CD4-positive, alpha-beta memory T cell (primary cell): ENCODE data around the gene COL9A2. TPM values are rescaled to one million over a fixed set of nuclear protein-coding genes. Genes with fewer than 3 reads are reported as not detected.
"Not testable (repeated sequence)": the region's sequence is repeated elsewhere in the genome, so short reads cannot be mapped to it uniquely, and the experiment has no call there.

ENCODE experiments used
- CTCF ChIA-PET: fragments of 350-600 bp; sonication (Branson Sonifier 250); formaldehyde crosslinking; loops from one replicate; lab custom pipeline; 2021; ENCODE audit warnings: inconsistent platforms; ENCODE audit not compliant: partially characterized antibody; lab: Charles Lee
- POLR2A ChIA-PET: fragments of 350-600 bp; sonication (Branson Sonifier 250); formaldehyde crosslinking; loops from one replicate; lab custom pipeline; 2021; ENCODE audit not compliant: partially characterized antibody; lab: Charles Lee
- DNase-seq, 5 donors: peaks; one replicate each; pipeline versions ENCODE4 v3.0.0 to v3.0.0-alpha.2; 2020 to 2022; ENCODE audit warnings: mixed read lengths in 1 of 5
- H3K27ac ChIP-seq: one replicate; pipeline ENCODE4 v1.7.0; 2013; ENCODE audit warnings: low read depth, low read length
- H3K27me3 ChIP-seq: 2 replicates; pipeline ENCODE4 v1.7.0; 2013; ENCODE audit warnings: mild to moderate bottlenecking, low read length, moderate library complexity; ENCODE audit not compliant: insufficient read depth
- H3K36me3 ChIP-seq: 2 replicates; pipeline ENCODE4 v1.7.0; 2013; ENCODE audit warnings: mild to moderate bottlenecking, low read length, moderate library complexity; ENCODE audit not compliant: insufficient read depth
- H3K4me1 ChIP-seq: 2 replicates; pipeline ENCODE4 v1.7.0; 2013; ENCODE audit warnings: mild to moderate bottlenecking, low read length, moderate library complexity; ENCODE audit not compliant: insufficient read depth
- H3K4me3 ChIP-seq, 2 donors: one replicate each; pipeline ENCODE4 v1.7.0; 2013; ENCODE audit warnings: low read length in 2 of 2, mild to moderate bottlenecking in 1 of 2
- H3K9me3 ChIP-seq, 2 donors: one replicate each; pipeline ENCODE4 v1.7.0; 2013; ENCODE audit warnings: low read length in 2 of 2, control low read depth in 1 of 2; ENCODE audit not compliant: control insufficient read depth in 1 of 2
- H3K27ac Mint-ChIP-seq, 7 donors: one replicate each; pipeline ENCODE4 v1.8.0; 2020 to 2021; ENCODE audit warnings: mixed read lengths in 7 of 7, mild to moderate bottlenecking in 6 of 7, inconsistent platforms in 3 of 7, moderate library complexity in 3 of 7
- H3K27me3 Mint-ChIP-seq, 2 donors: one replicate each; pipeline ENCODE4 v1.8.0; 2020 to 2021; ENCODE audit warnings: mixed read lengths in 2 of 2
- H3K36me3 Mint-ChIP-seq, 2 donors: one replicate each; pipeline ENCODE4 v1.8.0; 2020 to 2021; ENCODE audit warnings: mixed read lengths in 2 of 2, inconsistent platforms in 1 of 2, mild to moderate bottlenecking in 1 of 2
- H3K4me1 Mint-ChIP-seq, 4 donors: one replicate each; pipeline ENCODE4 v1.8.0; 2020 to 2021; ENCODE audit warnings: mixed read lengths in 4 of 4, mild to moderate bottlenecking in 1 of 4
- H3K4me3 Mint-ChIP-seq, 8 donors: one replicate each; pipeline ENCODE4 v1.8.0; 2020 to 2021; ENCODE audit warnings: mixed read lengths in 8 of 8, mild to moderate bottlenecking in 7 of 8, moderate library complexity in 6 of 8, inconsistent platforms in 3 of 8
- H3K9me3 Mint-ChIP-seq, 8 donors: one replicate each; pipeline ENCODE4 v1.8.0; 2020 to 2021; ENCODE audit warnings: mixed read lengths in 8 of 8, mild to moderate bottlenecking in 5 of 8, inconsistent platforms in 3 of 8, moderate library complexity in 1 of 8
- intact Hi-C: fragments of 100-400 bp; cut with micrococcal nuclease; formaldehyde crosslinking; loops from one replicate; pipeline ENCODE4 v1.15.1; 2023
- polyA plus RNA-seq, 2 donors: library from polyadenylated mRNA; unstranded; fragments of 300-500 nt; fragmentation: Illumina TruSeq; gene quantifications; one replicate each; pipeline ENCODE4 v1.2.3, GENCODE V29; 2021
- total RNA-seq, 2 experiments: library from RNA; stranded (reverse); gene quantifications; one replicate each; pipeline ENCODE4 v1.2.3, GENCODE V29; 2021

The COL9A2 gene
- total and polyA plus RNA-seq, 4 experiments from 2014 or later = 0.41 to 2.8 (median 2.1) TPM; not detected in 1

- CTCF ChIA-PET = interaction anchor here (2.4 kb wide), 1 partner anchor 19 kb away, joined by 9 read pairs; no protein-coding TSS in a partner anchor
- peaks cover 0 to 4% (median under 1%) of the 10 kb centered on the region in 8 donors for H3K9me3 Mint-ChIP-seq
- no peaks in the 10 kb centered on the region for H3K4me1 ChIP-seq
Measured at GRCh38 chr1:40357625-40358024, 40.5 kb upstream of the COL9A2 start.

DNA sequence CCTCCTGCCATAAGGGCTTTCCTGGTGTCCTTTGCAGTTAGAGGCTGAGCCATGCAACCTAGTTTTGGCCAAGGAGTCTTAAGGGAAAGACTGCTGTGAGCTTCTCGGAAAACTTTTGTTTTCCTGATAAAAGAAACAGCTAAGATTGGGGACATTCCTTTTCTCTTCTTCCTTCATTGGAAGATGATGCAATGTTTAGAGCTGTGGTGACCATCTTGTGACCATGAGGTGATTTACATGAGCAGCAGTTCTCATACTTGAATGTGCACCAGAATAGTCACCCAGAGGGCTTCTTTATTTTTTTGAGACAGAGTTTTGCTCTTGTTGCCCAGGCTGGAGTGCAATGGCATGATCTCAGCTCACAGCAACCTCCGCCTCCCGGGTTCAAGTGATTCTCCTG lies 36.0 kb upstream of the COL9A2 start:
- peaks cover 0 to 2% (median 0%) of the 10 kb centered on the region in 8 donors for H3K9me3 Mint-ChIP-seq
- H3K4me1 ChIP-seq = no peaks in the 10 kb centered on the region
- no peak for DNase-seq
- H3K4me3 Mint-ChIP-seq = no peak overlapping the region
- H3K4me1 Mint-ChIP-seq = peaks cover 0 to 1% (median 0%) of the 10 kb centered on the region in 4 donors
- ChIA-PET CTCF (interaction anchor here (1.1 to 3.4 kb wide), 4 partner anchors 9 to 52 kb away, joined by 3 to 17 read pairs (median 4); no protein-coding TSS in a partner anchor), POLR2A (no interaction called here)
- H3K36me3 Mint-ChIP-seq = no peaks in the 10 kb centered on the region
- H3K36me3 ChIP-seq = no peaks in the 10 kb centered on the region
- peak overlapping the region in 1 of 7 donors; percentile 35 for H3K27ac Mint-ChIP-seq
- no peak overlapping the region for H3K27ac ChIP-seq
- H3K27me3 Mint-ChIP-seq = no peaks in the 10 kb centered on the region
- no peaks in the 10 kb centered on the region for H3K27me3 ChIP-seq
- no peaks in the 10 kb centered on the region for H3K9me3 ChIP-seq
- no peak overlapping the region for H3K4me3 ChIP-seq
- intact Hi-C loops = no loop called here

More at GRCh38 chr1:40357625-40358024, 40.5 kb upstream of the COL9A2 start:
- DNase-seq = no peak
- POLR2A ChIA-PET = no interaction called here
- no peaks in the 10 kb centered on the region for H3K36me3 Mint-ChIP-seq
- intact Hi-C loops = no loop called here
- H3K4me3 ChIP-seq = no peak overlapping the region
- H3K4me1 Mint-ChIP-seq = peaks cover 0 to 1% (median under 1%) of the 10 kb centered on the region in 4 donors
- no peaks in the 10 kb centered on the region for H3K9me3 ChIP-seq
- H3K36me3 ChIP-seq = no peaks in the 10 kb centered on the region
- no peak overlapping the region for H3K27ac Mint-ChIP-seq
- no peak overlapping the region for H3K4me3 Mint-ChIP-seq
- H3K27me3 Mint-ChIP-seq = peaks cover 0 to 1% of the 10 kb centered on the region in 2 donors
- no peak overlapping the region for H3K27ac ChIP-seq
- no peaks in the 10 kb centered on the region for H3K27me3 ChIP-seq

DNA sequence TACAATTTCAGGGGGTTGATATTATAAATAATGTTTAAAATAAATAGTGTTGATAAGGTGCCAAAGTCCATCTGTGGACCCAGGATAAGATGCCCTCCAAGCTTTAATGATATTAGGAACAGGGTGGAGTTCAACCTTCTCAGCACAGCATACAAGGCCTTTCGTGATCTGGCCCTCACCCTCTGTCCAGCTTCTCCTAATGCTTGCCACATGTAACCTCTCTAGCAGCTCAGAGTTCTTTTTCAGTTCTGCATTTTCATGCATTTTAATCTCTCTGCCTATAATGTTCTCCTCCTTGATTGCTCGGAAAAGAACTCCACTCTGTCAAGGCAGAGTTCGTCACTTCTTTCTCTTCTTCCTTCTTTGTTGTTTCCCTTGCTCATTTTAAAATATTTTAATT lies 35.0 kb upstream of the COL9A2 start:
- H3K27me3 ChIP-seq = no peaks in the 10 kb centered on the region
- no peak for DNase-seq
- CTCF ChIA-PET = interaction anchor here (1.1 to 1.7 kb wide), 3 partner anchors 9 to 199 kb away, joined by 4 to 8 read pairs (median 5); no protein-coding TSS in a partner anchor
- Mint-ChIP-seq H3K9me3 (no peaks in the 10 kb centered on the region), H3K27ac (no peak overlapping the region), H3K4me3 (no peak overlapping the region), H3K36me3 (no peaks in the 10 kb centered on the region), H3K27me3 (no peaks in the 10 kb centered on the region), H3K4me1 (peaks cover 0 to 1% (median 0%) of the 10 kb centered on the region in 4 donors)
- H3K27ac ChIP-seq = no peak overlapping the region
- H3K4me1 ChIP-seq = no peaks in the 10 kb centered on the region
- no peak overlapping the region for H3K4me3 ChIP-seq
- no peaks in the 10 kb centered on the region for H3K9me3 ChIP-seq
- no peaks in the 10 kb centered on the region for H3K36me3 ChIP-seq
- intact Hi-C loops = no loop called here
- POLR2A ChIA-PET = no interaction called here

DNA sequence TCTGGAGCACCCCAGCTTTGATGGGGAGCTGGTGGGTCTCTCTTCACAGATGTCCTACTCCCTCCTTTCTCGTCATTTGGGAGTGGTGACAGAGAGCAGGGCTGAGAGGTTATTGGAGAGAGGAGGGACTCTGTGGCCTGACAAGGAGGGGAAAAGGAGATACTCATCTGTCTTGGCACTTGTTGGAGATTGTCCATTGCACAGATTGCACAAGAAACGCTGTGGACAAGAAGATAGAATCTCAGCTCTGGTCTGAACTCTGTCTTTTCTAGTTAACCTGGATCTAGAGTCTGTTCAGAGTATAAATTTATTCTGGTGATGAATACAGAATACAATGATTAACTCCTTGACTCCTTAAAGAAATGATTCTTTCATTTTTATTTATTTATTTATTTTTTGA lies 34.0 kb upstream of the COL9A2 start:
- H3K27me3 Mint-ChIP-seq = no peaks in the 10 kb centered on the region
- intact Hi-C loops = no loop called here
- Histone ChIP-seq H3K27ac (no peak overlapping the region), H3K4me1 (no peaks in the 10 kb centered on the region), H3K4me3 (no peak overlapping the region), H3K36me3 (no peaks in the 10 kb centered on the region), H3K9me3 (no peaks in the 10 kb centered on the region), H3K27me3 (no peaks in the 10 kb centered on the region)
- ChIA-PET POLR2A (no interaction called here), CTCF (interaction anchor here (1.7 kb wide), 1 partner anchor 12 kb away, joined by 8 read pairs; no protein-coding TSS in a partner anchor)
- no peaks in the 10 kb centered on the region for H3K36me3 Mint-ChIP-seq
- no peaks in the 10 kb centered on the region for H3K9me3 Mint-ChIP-seq
- no peak for DNase-seq
- H3K4me3 Mint-ChIP-seq = no peak overlapping the region
- no peaks in the 10 kb centered on the region for H3K4me1 Mint-ChIP-seq
- peak overlapping the region in 1 of 7 donors; percentile 47 for H3K27ac Mint-ChIP-seq

DNA sequence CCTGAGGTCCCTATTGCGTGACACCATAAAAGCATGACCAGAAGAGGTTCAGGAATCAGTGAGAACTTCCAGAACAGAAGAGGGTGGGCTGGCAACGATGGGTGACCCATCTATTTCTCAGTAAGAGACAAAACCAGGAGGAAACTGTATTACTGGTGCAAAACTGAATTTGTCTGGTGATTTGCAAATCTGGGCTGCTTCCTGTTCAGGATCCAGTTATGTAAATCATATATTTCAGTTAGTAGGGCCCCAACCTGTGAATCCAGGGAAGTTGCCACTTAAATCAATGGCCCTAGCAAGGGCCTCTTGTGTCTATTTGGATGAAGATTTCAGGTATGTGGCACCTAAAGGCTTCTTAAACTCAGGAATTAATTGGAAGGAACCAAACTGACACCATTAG lies 33.3 kb upstream of the COL9A2 start:
- no peak overlapping the region for H3K4me3 Mint-ChIP-seq
- Histone ChIP-seq H3K36me3 (no peaks in the 10 kb centered on the region), H3K4me3 (no peak overlapping the region), H3K27ac (no peak overlapping the region), H3K27me3 (no peaks in the 10 kb centered on the region), H3K4me1 (no peaks in the 10 kb centered on the region), H3K9me3 (no peaks in the 10 kb centered on the region)
- ChIA-PET POLR2A (no interaction called here), CTCF (interaction anchor here (1.3 to 1.7 kb wide), 2 partner anchors 11 to 54 kb away, joined by 3 to 8 read pairs; no protein-coding TSS in a partner anchor)
- no peak for DNase-seq
- H3K36me3 Mint-ChIP-seq = no peaks in the 10 kb centered on the region
- H3K9me3 Mint-ChIP-seq = no peaks in the 10 kb centered on the region
- intact Hi-C loops = no loop called here
- no peaks in the 10 kb centered on the region for H3K27me3 Mint-ChIP-seq
- H3K27ac Mint-ChIP-seq = no peak overlapping the region
- peaks cover 0 to 1% (median under 1%) of the 10 kb centered on the region in 4 donors for H3K4me1 Mint-ChIP-seq

DNA sequence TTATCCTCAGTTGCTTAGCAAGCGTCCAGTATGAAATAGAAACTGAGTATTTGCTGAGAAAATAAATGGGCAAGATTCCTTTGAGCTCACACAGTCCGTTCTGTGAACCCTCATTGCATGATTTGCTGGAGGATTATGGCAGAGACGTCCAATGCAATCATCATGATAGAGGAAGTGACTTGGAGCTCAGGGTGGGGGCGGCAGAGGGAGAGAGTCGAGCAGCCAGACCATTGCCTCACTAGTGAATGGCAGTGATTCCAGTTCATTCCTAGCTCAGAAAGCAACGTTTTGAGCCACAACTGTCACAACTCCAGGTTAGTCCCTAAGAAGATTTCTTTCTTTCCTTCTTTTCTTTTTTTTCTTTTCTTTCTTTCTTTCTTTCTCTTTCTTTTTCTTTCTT lies 27.5 kb upstream of the COL9A2 start:
- intact Hi-C loops = loop anchor here (1.0 to 5.0 kb wide), 2 partner anchors 43 to 61 kb away; no protein-coding TSS in a partner anchor
- Mint-ChIP-seq H3K27me3 (no peaks in the 10 kb centered on the region), H3K27ac (peak overlapping the region in 5 of 7 donors; percentile 5 to 67 (median 9)), H3K4me3 (peak overlapping the region in 6 of 8 donors; percentile 22 to 53 (median 42)), H3K4me1 (peaks cover 24 to 52% (median 38%) of the 10 kb centered on the region in 4 donors), H3K9me3 (no peaks in the 10 kb centered on the region), H3K36me3 (no peaks in the 10 kb centered on the region)
- no peaks in the 10 kb centered on the region for H3K27me3 ChIP-seq
- H3K4me1 ChIP-seq = peaks cover 33% of the 10 kb centered on the region
- H3K4me3 ChIP-seq = no peak overlapping the region
- DNase-seq = no peak
- ChIA-PET POLR2A (interaction anchor here (0.6 to 1.6 kb wide), 3 partner anchors 29 to 66 kb away, joined by 3 to 6 read pairs (median 4); no protein-coding TSS in a partner anchor), CTCF (interaction anchor here (1.1 to 2.1 kb wide), 3 partner anchors 20 to 200 kb away, joined by 5 to 8 read pairs (median 5); no protein-coding TSS in a partner anchor)
- H3K9me3 ChIP-seq = no peaks in the 10 kb centered on the region
- H3K27ac ChIP-seq = no peak overlapping the region
- H3K36me3 ChIP-seq = no peaks in the 10 kb centered on the region

DNA sequence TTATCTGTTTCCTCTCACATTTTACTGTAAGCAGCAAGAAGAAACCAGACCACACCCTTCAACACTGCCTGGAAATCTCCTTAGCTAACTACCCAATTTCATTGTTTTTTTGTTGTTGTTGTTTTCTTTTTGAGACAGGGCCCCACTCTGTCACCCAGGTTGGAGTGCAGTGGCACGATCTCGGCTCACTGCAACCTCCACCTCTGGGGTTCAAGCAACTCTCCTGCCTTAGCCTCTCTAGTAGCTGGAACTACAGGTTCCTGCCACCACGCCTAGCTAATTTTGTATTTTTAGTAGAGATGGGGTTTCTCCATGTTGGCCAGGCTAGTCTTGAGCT lies 25.3 kb upstream of the COL9A2 start:
- H3K36me3 Mint-ChIP-seq, H3K9me3 Mint-ChIP-seq, H3K9me3 ChIP-seq, H3K4me3 ChIP-seq, H3K27me3 Mint-ChIP-seq, H3K27me3 ChIP-seq, DNase-seq, H3K36me3 ChIP-seq, H3K27ac ChIP-seq: not testable (repeated sequence)
- peaks cover 43% of the 10 kb centered on the region for H3K4me1 ChIP-seq
- H3K27ac Mint-ChIP-seq = peak overlapping the region; percentile 14 to 90 (median 81)
- intact Hi-C loops = loop anchor here (5.0 kb wide), 1 partner anchor 45 kb away; no protein-coding TSS in a partner anchor
- H3K4me3 Mint-ChIP-seq = peak overlapping the region in 6 of 8 donors; percentile 17 to 53 (median 40)
- ChIA-PET CTCF (interaction anchor here (1.2 to 3.4 kb wide), 11 partner anchors 7 to 268 kb away, joined by 3 to 46 read pairs (median 7); partner anchors contain the start of gene COL9A2), POLR2A (interaction anchor here (0.6 to 2.2 kb wide), 5 partner anchors 32 to 61 kb away, joined by 4 to 8 read pairs (median 5); partner anchors contain the start of gene SMAP2)
- H3K4me1 Mint-ChIP-seq = peaks cover 29 to 59% (median 44%) of the 10 kb centered on the region in 4 donors
